BE2C (cell line): ENCODE results near the gene ZC3H4.

Source experiments
- DNase-seq: peaks from one replicate; pipeline ENCODE4 v3.0.0-alpha.2; 2020
- H3K27me3 ChIP-seq: fragments of 250-450 bp; sonication (Bioruptor Pico); 2 replicates; pipeline ENCODE4 v1.5.1; 2020; ENCODE audit warnings: mild to moderate bottlenecking
- H3K36me3 ChIP-seq: fragments of 250-450 bp; sonication (Bioruptor Pico); 2 replicates; pipeline ENCODE4 v1.5.1; 2020; ENCODE audit warnings: mild to moderate bottlenecking
- H3K4me1 ChIP-seq: fragments of 250-450 bp; sonication (Bioruptor Pico); 2 replicates; pipeline ENCODE4 v1.5.1; 2020
- H3K4me3 ChIP-seq: 2 replicates; pipeline ENCODE4 v1.5.1; 2011; ENCODE audit warnings: low read depth, low read length
- H3K9me3 ChIP-seq: fragments of 250-450 bp; sonication (Bioruptor Pico); 2 replicates; pipeline ENCODE4 v1.5.1; 2020
- CTCF ChIP-seq: IDR thresholded peaks from 2 replicates; pipeline ENCODE4 v1.5.1; 2012; ENCODE audit warnings: mild to moderate bottlenecking, low read depth, low read length

ZC3H4 gene

GRCh38 chr19:47069795-47070194, 43.8 kb downstream of the ZC3H4 start:
- H3K4me3 ChIP-seq, result no peak overlapping the region
- H3K27me3 ChIP-seq, result no peaks in the 10 kb centered on the region
- DNase-seq, result no peak
- no peak for TF ChIP-seq CTCF
- peaks cover 88% of the 10 kb centered on the region for H3K36me3 ChIP-seq
- no peaks in the 10 kb centered on the region for H3K4me1 ChIP-seq
- H3K9me3 ChIP-seq, result no peaks in the 10 kb centered on the region

GRCh38 chr19:47068876-47069406, 44.6 kb downstream of the ZC3H4 start:
- H3K27me3 ChIP-seq, result no peaks in the 10 kb centered on the region
- H3K4me3 ChIP-seq, result no peak overlapping the region
- DNase-seq, result no peak
- no peaks in the 10 kb centered on the region; the same call in 1 of the 2 replicates for H3K4me1 ChIP-seq
- H3K36me3 ChIP-seq, result peaks cover 85% of the 10 kb centered on the region
- no peak for TF ChIP-seq CTCF
- H3K9me3 ChIP-seq, result no peaks in the 10 kb centered on the region

- Histone ChIP-seq H3K4me1 (no peaks in the 10 kb centered on the region; the same call in 1 of the 2 replicates), H3K9me3 (no peaks in the 10 kb centered on the region), H3K36me3 (peaks cover 84% of the 10 kb centered on the region), H3K27me3 (no peaks in the 10 kb centered on the region), H3K4me3 (no peak overlapping the region)
- TF ChIP-seq CTCF, result no peak
- DNase-seq, result no peak
These were observed 45.3 kb downstream of the ZC3H4 start for GRCh38 chr19:47068246-47068645.

GRCh38 chr19:47067215-47067847, 46.2 kb downstream of the ZC3H4 start:
- Histone ChIP-seq H3K4me1 (no peaks in the 10 kb centered on the region; the same call in 1 of the 2 replicates), H3K36me3 (peaks cover 76% of the 10 kb centered on the region), H3K4me3 (no peak overlapping the region), H3K27me3 (no peaks in the 10 kb centered on the region), H3K9me3 (no peaks in the 10 kb centered on the region)
- no peak for DNase-seq
- TF ChIP-seq CTCF, result no peak

GRCh38 chr19:47066376-47067214, 47.0 kb downstream of the ZC3H4 start:
- Histone ChIP-seq H3K4me3 (no peak overlapping the region), H3K9me3 (no peaks in the 10 kb centered on the region), H3K36me3 (peaks cover 70% of the 10 kb centered on the region), H3K4me1 (no peaks in the 10 kb centered on the region; the same call in 1 of the 2 replicates), H3K27me3 (no peaks in the 10 kb centered on the region)
- no peak for DNase-seq
- no peak for TF ChIP-seq CTCF
